GM21723 (cell line): ENCODE data around the gene MLLT3.
A peak's percentile ranks its signal among the peaks of the same experiment; 100 is the strongest.

Experiments used
- ATAC-seq: cut with Tn5 transposase; IDR thresholded peaks from one replicate; pipeline ENCODE4 v1.9.1; 2021; ENCODE audit warnings: mild to moderate bottlenecking, moderate library complexity; ENCODE audit not compliant: unreplicated experiment

Gene MLLT3

DNA sequence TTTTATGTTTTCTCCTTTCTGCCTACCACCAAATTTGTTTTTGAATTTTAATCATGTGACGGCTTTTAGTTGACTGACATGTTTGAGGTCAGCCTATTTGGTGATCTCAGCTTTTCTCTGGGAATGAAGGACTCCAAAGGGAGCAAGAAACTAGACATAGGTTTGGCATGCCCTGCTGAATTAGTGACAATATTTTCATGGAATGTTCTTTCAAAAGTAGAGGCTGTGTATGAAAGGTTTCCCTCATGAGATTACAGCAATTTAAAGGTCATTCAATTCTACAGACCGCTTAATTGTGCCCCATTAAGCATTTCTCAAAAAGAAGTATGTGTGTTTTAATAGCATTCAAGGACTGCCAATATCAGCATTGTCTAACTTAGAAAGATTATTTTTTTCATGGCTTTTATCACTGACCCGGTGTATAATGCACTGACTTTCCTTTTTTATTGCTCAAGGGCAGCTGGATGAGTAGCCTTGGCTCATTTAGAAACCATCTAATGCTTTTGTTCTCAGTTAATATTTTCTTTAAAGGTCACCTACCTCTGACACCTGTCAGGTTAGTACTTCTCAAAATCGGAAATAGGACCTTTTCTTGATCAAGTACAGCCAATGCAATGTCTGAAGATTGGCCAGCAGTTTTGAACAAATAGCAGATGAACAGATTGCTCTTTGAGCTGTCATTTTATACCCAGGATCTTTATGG is 8.1 kb upstream of the MLLT3 start:
- ATAC-seq = no peak

DNA sequence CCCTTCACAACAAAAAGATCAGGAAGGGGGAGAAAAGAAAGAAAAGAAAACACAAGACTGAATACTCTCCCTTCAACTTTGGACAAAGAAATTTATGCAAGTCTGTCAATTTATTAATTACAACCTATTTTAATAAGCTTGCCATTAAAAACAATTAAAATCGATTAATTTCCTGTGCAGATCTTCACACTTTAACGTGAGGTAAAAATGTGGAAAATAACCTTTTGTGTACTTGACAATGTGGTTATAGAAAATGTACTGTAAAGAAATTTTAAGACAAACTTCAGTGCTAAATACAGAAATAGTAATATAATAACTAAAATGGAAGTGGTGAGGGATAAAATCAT is 2.7 kb upstream of the MLLT3 start:
- ATAC-seq = no peak

DNA sequence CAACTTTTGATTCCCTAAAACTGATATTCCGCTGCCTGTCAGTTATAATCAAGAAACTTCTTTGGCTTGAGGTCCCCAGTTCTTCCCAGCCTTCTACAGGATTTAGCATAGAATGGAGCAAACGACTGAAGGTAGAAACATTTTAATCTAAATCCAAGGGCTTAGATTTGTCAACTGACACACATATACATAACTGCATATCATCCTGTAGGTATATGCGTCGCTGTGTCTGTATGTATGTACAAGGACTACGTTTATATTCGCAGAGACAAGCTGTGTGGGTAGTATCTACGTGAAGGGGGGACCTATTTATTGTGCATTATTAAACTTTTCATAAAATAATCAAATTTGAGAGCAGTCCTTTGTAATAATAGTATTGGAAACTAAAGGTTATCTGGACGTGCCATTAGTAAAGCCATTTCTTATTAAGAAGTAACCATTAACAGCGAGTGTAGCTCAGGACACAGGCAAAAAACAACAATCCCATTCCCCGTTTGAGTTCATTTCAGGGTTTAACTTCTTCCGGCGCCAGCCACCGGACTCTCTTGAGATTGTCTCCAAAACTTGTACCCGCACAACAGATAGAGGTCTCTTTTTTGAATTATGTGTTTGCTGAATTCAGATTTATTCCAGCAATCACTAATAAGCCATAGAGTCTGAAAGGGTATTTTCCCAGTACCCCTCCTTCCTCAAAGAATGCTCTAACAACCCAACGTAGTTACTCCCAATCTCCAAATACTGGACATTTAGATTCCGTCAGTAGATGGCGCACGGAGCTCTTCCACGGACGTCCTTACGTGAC is 2.1 kb upstream of the MLLT3 start:
- peak; percentile 26 for ATAC-seq

DNA sequence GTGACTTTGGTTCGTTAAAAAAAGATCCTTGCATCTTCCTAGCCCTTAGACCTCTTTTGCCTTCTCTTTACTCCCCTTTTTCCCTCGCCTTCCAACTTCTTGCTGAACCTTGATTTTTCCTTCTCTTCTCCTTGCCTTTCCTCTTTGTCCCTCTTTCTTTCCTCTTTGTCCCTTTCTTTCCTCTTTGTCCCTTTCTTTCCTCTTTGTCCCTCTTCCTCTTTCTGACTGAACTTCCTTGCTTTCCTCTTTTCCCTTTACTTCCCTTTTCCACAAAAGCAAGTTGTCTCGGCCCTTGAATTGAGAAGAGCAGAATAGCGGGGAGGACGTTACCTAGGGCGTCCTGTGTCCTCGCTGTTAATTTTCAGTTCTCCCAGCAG is 1.4 kb upstream of the MLLT3 start:
- ATAC-seq = no peak

DNA sequence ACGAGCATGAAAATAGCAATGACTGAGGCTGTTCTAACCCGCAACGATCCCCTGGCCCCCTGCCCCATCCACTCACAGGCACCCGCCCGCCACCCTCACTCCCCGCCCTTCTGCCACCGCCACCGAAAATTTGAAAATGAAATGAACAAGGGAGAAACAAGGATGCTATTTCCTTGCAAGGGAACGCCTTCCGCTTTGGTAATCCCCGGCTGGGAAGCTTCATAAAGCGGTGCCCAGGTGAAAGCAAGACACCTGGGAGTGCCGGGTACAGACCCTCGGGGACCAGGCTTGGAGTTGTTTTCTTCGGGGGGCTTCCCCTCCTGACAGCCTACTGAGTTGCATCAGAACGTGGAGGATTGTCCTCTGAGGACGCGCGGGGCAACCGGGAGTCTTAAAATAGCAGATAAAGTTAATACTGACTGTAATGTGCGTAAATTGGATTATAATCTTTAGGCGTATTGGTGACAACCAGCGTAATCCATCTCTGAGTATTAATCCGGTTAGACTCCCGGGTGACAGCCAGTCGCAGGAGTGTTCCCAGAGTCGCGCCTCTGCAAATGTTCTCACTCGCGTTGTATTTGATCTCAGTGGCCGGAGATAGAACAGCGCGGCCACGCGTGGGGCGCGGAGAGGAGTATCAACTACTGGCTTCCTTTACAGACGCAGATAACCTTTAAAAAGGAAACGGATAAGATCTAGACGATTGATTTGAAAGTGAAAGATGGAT is 885 bp upstream of the MLLT3 start:
- peak; percentile 15 for ATAC-seq

DNA sequence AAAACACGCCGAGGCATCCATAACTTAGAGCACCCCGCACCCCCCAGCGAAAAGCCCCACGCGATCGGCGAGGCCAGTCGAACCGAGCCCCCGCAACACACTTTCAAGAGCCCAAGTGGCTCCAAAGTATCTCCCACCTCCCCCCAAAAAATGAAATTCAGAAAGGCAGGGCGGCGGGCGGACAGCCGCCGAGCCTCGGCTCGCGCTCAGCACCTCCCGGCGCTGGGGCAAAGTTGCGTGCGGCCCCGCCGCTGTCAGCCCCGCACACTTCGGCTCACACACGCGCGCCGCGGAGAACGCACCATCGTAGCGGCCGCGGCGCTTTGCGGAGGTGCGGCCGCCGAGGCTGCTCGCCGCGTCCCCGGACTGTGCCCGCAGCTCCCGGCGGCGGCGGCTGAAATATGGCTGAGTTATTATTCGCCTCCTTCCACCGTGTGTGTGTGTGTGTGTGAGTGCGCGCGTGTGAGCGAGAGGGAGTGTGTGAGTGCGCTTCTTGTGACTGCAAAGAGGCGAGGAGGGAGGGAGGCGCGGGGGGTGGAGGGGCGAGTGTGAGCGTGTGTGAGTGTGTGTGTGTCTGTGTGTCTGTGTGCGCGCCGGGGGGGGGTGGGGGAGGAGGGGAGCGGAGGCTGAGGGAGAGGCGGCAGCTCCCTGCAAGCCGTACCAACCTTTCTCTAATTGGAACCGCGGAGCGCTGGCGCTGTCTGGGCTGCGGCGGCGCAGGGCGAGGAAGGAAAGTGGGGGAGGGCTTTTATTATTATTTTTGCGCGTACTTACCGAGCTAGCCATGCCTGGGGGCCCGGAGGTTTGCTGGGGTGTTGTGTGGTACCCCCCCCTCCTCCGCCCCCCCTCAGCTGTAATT is 599 bp downstream of the MLLT3 start:
- peak; percentile 10 for ATAC-seq

DNA sequence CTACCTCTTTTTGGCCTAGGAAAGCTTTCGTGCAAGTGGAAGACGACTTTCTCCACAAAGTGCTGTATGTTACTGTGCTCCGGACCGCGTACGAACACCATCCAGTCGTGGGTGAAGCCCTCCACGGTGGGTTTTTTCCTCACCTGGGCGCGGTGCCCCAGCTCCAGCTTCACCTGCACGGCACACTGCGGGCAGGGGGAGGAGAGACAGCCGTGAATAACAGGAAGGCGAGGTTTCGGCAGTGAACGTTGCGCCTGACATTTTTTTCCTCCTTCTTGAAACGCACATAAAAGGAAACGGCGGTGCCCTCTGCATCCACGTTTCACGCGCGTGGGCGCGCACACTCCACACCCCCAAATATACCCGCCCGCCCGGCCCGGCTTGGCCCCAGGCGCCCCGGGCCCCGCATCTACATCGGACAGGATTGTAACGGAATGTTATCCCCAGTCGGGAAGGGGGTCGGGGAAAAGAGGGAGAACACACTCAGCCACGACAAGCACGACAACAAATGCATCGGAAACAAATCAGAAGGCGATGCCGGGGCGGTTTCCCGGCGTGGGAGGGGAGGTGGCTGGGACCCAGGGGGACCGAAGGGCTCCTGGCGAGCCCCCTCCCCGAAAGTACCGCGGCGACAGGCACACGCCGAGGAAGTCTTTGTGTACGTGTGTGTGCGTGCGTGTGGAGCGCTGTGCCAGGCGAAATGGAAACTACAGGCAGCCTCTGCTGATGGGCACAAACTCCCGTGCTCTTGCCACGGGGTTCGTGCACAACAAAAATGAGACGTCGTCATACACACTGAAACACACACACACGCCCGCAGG is 1.4 kb downstream of the MLLT3 start:
- ATAC-seq = no peak

DNA sequence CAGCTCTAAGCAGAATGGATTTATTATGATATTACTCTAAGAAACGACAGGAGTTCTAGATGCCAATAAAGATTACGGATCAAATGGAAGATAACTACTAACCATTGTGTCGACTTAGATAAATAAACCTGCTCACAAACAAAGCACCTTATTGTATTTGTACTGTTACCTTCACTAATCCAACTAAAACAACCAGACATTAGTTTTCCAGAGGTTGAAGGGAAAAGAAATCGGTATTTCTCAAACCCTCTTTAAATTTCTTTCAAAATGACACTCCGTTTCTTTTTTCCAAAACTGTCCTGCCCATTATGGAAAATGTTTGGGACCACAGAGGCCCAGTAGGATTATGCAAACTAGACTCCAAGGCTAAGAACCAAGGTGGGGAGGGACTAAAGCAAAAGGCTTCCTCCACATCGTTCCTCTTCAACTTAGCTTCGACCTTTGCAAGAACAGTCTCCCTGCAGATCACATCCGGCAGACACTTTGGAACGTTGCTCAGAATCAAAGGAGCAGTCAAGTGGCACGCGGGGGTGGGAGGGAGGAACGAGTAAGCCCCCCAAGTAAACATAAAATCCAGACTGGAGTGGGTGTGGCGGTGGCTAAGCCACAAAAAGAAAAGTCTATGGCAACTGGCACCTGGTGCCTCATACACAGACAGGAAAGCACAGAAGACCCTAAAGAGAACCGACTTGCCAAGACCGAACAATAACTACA is 2.7 kb downstream of the MLLT3 start:
- ATAC-seq = no peak

DNA sequence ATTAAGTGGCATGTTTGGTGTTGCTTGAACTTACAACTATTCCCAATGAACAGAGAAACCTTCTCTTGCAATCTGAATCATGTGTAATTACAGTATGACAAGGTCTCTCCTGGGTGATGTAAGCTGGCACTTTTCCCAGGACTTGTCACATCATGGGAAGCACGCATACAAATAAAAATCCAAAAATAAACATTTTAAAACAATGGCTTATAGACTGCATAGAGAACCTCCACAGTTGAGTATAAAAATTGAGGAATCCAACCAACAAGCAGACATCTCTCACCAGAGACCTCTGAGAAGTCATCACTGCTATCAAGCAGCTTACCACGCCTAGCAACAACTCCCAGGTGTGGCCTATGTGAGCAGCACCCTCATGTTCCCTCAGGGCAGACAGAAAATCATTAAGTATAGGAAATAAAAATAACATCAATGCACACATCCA is 3.9 kb downstream of the MLLT3 start:
- ATAC-seq = no peak

DNA sequence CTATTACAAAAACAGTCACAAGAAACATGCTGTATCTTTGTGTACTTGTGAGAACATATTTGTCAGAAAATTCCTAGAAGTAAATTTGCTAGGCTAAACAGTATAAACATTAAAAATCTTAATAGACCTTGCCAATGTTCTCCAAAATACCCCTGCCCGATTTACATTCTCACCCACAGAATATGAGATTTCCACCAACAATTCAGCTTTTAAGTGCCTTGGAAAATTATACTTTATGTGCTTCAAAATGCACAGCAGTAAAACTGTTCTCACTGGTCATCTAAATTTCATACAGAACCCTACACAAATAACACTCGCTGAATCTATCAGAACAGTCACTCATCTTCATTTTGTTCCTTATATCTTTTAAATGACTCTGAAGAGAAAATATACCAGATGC is 5.5 kb downstream of the MLLT3 start:
- no peak for ATAC-seq

DNA sequence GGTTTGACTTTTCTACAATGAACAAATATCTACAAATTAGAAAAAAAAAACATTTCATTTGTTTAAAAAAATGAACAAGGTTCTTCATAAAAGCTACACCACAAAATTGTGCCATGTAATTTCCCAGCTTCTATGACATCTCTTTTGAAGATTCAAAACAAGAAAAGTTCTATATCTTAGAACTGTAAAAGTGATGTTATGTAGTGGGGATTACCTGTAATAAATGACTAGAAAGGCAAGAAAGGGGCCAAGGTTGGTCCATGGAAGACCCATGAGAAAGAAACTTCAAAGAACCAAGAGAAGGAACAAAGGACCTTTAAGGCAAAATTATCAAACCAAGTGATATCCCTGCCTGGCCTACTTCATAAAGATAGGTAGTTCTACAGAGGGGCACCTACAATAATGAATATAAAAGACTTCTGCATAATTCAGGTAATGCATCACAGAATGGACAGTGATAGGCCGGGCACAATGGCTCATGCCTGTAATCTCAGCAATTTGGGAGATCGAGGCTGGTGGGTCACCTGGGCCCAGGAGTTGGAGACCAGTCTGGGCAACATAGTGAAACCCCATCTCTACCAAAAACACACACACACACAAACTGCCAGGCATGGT is 7.6 kb downstream of the MLLT3 start:
- ATAC-seq = no peak

DNA sequence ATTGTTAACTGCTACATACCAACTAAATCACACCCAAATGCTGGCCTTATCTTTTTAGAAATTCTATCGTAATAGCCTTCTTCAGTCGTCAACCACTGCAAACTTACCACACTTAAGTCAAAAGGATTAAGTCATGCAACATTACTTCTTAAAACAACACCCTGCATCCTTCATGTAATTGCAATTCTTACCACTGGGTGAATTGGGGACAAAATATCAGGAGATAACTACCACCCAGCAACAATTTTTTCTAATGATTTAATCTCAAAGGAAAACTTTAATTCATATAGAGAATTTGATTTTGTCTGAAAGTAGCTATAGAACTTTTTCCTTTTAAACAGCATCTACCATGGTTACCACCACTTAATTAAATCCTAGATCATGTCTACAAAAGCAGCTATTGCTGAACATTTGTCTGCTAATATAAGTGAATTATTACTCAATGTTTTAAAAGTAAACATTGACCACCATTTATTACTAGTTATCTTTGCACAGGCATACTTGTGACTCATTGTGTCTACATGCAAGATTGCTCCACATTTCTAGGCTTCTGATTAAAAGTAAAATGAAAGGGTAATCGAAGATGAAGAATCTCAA is 10.5 kb downstream of the MLLT3 start:
- no peak for ATAC-seq

DNA sequence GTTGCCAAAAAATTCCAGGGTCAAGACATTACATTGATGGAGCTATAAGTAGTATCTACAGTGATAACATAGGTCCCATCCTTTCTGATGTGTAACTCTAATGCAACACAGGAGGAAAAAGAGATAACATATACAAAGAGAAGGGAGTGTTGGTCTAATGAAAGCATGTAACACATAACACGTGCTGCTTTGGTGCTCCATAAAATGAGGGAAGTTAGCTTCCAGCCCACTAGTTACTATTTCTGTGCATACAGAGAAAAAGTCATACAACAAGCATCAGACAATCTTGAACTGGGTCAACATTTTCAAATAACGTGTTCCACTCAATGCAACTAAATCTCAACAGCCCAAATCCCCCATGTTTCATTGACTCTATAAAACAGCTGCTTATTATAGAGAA is 11.7 kb downstream of the MLLT3 start:
- ATAC-seq = no peak

DNA sequence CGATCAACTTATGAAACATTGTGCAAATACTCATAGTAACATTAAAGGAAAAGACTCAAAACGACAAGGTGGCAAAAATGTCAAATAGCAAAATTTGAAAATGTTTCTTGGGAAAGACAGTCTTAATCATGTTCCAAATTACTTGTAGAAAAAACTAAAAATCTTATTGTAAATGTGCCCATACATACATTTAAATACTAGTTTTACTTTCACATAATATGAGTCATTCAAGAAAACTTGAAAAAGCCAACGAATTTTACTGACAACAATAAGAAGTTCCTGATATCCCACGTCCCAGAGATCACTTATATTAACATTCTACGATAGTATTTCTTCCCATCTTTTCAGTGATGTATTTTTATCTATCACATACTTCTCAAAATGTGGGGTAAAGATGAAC is 13.7 kb downstream of the MLLT3 start:
- ATAC-seq = no peak

DNA sequence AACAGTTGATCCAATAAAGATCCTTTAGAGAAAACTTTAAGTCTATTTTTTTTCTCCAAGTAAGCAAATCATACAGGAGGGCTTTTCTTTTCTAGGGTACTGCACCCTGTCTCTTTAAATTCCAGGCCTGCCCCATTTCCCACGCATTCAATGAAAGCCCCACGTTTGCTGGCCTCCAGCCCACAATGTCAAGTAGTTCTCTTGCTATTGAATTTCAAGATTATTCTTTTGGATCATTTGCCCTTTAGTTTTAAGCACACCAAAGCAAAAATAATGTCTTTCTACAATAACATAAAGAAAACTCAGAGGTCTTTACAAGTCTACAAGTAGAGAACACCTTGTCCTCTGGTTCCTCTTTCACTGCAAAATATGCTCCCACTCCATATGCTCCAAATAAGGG is 15.6 kb downstream of the MLLT3 start:
- ATAC-seq = no peak

DNA sequence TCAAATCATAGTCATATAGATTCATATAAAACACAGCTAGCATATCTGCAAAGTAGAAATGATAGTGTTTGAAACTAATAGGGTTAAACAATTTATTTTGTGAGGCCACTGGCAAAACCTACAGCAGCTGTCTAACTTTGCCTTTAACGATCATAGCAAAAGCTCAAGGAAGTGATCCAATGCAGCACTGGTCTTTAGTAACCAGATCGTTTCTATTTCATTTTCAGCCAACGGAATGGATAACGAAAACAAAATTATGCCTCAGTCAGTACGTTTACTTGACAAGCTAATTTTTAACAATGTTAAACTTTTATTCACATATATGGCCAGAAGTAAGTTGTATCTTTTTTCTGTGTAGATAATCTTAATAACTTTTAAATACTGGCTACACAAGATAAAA is 17.7 kb downstream of the MLLT3 start:
- peak; percentile 83 for ATAC-seq

DNA sequence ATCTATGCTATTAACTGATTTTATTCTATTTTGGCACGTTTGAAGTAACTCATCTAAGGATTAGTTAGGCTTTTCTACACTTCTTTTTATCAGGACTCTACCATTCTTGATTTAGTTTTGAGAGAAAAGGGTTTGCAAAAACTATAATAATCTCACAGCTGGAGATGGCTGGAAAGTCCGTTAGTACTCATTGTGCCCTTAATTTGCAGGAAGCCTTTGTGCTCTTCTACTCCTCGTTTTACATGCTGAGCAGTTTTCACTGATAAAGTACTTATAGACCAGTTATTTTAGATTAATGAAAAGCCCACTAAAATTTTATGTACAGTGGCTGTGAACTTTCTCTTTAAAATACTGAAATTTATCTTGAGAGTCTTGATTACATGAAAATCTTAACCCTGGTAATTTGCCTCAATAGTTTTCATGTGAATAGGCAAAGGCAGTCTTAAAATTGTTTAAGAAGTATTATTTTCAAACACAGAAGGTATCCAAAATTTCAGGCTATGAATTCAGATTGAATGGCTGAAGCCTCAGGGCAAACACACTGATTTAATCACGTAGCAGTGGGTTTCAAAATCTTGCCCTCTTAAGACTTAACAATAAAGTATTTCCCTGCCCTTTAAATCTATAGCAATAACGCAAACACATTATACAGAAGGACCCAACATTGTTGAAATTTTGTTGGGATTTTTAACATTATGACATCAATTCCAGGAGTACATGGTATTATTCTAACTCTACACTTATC is 18.6 kb downstream of the MLLT3 start:
- no peak for ATAC-seq

DNA sequence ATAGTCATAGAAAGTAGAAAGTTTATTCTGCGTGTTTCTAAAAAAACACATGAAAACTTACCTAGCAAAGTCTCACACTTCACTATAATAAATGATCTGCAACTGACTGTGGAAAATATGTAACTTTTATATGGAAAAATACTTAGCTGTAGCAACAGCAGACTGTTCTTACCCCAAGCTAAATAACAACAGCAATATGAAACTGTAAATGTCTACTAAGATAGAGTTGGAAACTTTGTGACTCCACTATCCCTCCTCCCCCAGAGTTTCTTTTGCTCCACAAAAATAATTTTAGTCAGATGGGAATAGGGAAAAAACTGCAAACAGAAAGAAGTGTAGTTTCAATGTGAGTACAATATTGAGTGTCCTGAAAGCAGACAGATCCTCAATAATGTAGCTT is 21.0 kb downstream of the MLLT3 start:
- ATAC-seq = no peak
